Upper lobe of left lung (tissue), 4 donors: ENCODE measurements around the gene AGRN.

Experiments used
- EP300 ChIP-seq, 4 donors: sonication (generic); formaldehyde crosslinking; IDR thresholded peaks; one replicate each; pipeline ENCODE4 v1.5.1; 2017; ENCODE audit warnings: antibody characterized with exemption in 4 of 4, control low read depth in 2 of 4
- POLR2A ChIP-seq, 4 donors: fragments of 450-650 bp; IDR thresholded peaks; one replicate each; pipeline ENCODE4 v1.5.1; 2016 to 2017; ENCODE audit warnings: antibody characterized with exemption in 4 of 4, mild to moderate bottlenecking in 2 of 4
- POLR2AphosphoS5 ChIP-seq, 2 donors: sonication (generic); formaldehyde crosslinking; IDR thresholded peaks; one replicate each; pipeline ENCODE4 v1.5.1; 2017; ENCODE audit warnings: antibody characterized with exemption in 2 of 2
- TF ChIP-seq, protein P1 (sequence below), 6 experiments: fragments of 450-650 bp in 4 of 6; fragments of 200-600 bp in 2 of 6; sonication (generic) in 2 of 6; IDR thresholded peaks; one replicate each; pipeline ENCODE4 v1.5.1; 2016 to 2019; ENCODE audit warnings: antibody characterized with exemption in 6 of 6

- TF ChIP-seq, protein P1, sequence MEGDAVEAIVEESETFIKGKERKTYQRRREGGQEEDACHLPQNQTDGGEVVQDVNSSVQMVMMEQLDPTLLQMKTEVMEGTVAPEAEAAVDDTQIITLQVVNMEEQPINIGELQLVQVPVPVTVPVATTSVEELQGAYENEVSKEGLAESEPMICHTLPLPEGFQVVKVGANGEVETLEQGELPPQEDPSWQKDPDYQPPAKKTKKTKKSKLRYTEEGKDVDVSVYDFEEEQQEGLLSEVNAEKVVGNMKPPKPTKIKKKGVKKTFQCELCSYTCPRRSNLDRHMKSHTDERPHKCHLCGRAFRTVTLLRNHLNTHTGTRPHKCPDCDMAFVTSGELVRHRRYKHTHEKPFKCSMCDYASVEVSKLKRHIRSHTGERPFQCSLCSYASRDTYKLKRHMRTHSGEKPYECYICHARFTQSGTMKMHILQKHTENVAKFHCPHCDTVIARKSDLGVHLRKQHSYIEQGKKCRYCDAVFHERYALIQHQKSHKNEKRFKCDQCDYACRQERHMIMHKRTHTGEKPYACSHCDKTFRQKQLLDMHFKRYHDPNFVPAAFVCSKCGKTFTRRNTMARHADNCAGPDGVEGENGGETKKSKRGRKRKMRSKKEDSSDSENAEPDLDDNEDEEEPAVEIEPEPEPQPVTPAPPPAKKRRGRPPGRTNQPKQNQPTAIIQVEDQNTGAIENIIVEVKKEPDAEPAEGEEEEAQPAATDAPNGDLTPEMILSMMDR (IDR thresholded peaks at IDR 0.05), result no peak
- no peak for TF ChIP-seq POLR2A (IDR thresholded peaks at IDR 0.05)
- TF ChIP-seq POLR2AphosphoS5 (IDR thresholded peaks at IDR 0.05), result no peak
- no peak for TF ChIP-seq EP300 (IDR thresholded peaks at IDR 0.05)
Observed at GRCh38 chr1:975365-975764, 44.6 kb upstream of the AGRN start.
